GM18907 (cell line): ENCODE data around the gene RAB23.

Experiments
- ATAC-seq: cut with Tn5 transposase; IDR thresholded peaks from one replicate; pipeline ENCODE4 v1.9.1; 2021; ENCODE audit warnings: mild to moderate bottlenecking, moderate library complexity; ENCODE audit not compliant: unreplicated experiment

RAB23 gene

DNA sequence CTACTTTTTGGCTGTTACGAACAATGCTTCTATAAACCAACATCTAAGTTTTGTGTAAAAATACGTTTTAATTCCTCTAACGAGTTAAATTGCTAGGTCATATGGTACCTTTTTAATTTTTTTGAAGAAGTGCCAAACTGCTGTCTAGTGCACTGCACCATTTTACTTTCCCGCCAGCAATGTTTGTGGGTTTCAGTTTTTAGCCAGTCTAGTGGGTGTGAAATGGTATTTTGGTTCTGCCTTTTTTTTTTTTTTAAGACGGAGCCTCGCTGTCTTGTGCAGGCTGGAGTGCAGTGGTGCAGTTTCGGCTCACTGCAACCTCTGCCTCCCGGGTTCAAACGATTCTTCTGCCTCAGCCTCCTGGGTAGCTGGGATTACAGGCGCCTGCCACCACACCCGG lies 84.1 kb downstream of the RAB23 start:
- ATAC-seq = no peak

DNA sequence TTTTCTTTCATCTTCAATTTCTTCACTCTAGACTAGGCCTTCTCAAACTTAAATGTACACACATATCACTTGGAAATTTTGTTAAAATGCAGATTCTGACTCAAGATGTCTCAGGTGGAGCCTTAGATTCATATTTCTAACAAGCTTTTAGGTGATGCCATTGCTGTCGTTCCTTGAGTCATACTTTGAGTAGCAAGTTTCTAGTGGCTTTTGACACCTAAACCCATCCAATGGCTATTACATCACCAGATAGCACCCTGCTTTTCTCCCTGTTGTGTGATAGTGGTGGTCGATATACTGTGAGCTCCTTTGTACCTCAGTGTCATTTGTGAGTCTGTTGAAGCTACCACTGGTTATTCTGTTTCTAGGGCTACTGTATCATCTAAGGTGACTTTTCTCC lies 84.8 kb downstream of the RAB23 start:
- ATAC-seq = no peak
